Measurements from ENCODE around the gene EPSTI1.
"Not testable (repeated sequence)": the region's sequence is repeated elsewhere in the genome, so short reads cannot be mapped to it uniquely, and the experiment has no call there.

The EPSTI1 gene

GRCh38 chr13:43005460-43006236 is 13.6 kb upstream of the EPSTI1 start:
- no peak for DNase-seq

GRCh38 chr13:43003729-43004128 is 11.7 kb upstream of the EPSTI1 start:
- no peak for DNase-seq

- no peak for DNase-seq
Observed at GRCh38 chr13:43003010-43003409, 11.0 kb upstream of the EPSTI1 start.

GRCh38 chr13:43002021-43002420 is 10.0 kb upstream of the EPSTI1 start:
- no peak for DNase-seq

- DNase-seq: no peak
Observed at GRCh38 chr13:43000676-43001075, 8.6 kb upstream of the EPSTI1 start.

GRCh38 chr13:42999491-42999890 is 7.5 kb upstream of the EPSTI1 start:
- no peak for DNase-seq

- no peak for DNase-seq
Observed at GRCh38 chr13:42997381-42997780, 5.3 kb upstream of the EPSTI1 start.

- no peak for DNase-seq
Observed at GRCh38 chr13:42996584-42996983, 4.5 kb upstream of the EPSTI1 start.

GRCh38 chr13:42994878-42995277 is 2.8 kb upstream of the EPSTI1 start:
- no peak for DNase-seq

- DNase-seq: no peak
Observed at GRCh38 chr13:42992764-42993122, 702 bp upstream of the EPSTI1 start.

- DNase-seq: not testable (repeated sequence)
Observed at GRCh38 chr13:42991233-42991897, 676 bp downstream of the EPSTI1 start.

GRCh38 chr13:42990291-42991232 is 1.5 kb downstream of the EPSTI1 start:
- no peak for DNase-seq

GRCh38 chr13:42986176-42986574 is 5.9 kb downstream of the EPSTI1 start:
- DNase-seq: no peak

- DNase-seq: no peak
Observed at GRCh38 chr13:42985312-42986175, 6.5 kb downstream of the EPSTI1 start.

- no peak for DNase-seq
Observed at GRCh38 chr13:42984691-42985090, 7.3 kb downstream of the EPSTI1 start.

GRCh38 chr13:42984026-42984425 is 8.0 kb downstream of the EPSTI1 start:
- no peak for DNase-seq

- DNase-seq: no peak
Observed at GRCh38 chr13:42981853-42982252, 10.2 kb downstream of the EPSTI1 start.

- DNase-seq: no peak
Observed at GRCh38 chr13:42981317-42981716, 10.7 kb downstream of the EPSTI1 start.

- DNase-seq: no peak
Observed at GRCh38 chr13:42977219-42977659, 14.8 kb downstream of the EPSTI1 start.

- DNase-seq: no peak
Observed at GRCh38 chr13:42976066-42976465, 16.0 kb downstream of the EPSTI1 start.

- DNase-seq: no peak
Observed at GRCh38 chr13:42973581-42973980, 18.5 kb downstream of the EPSTI1 start.

- DNase-seq: no peak
Observed at GRCh38 chr13:42971691-42972347, 20.2 kb downstream of the EPSTI1 start.

Data from cortex of kidney (tissue), 1 donor.